HG02885 (cell line): ENCODE measurements around the gene C4BPA.

Experiments used
- ATAC-seq: cut with Tn5 transposase; IDR thresholded peaks from one replicate; pipeline ENCODE4 v1.9.1; 2021; ENCODE audit warnings: mild to moderate bottlenecking; ENCODE audit not compliant: unreplicated experiment, poor library complexity

The C4BPA gene

GRCh38 chr1:207102659-207103058, 1.4 kb upstream of the C4BPA start:
- ATAC-seq: no peak

GRCh38 chr1:207109004-207109403, 5.0 kb downstream of the C4BPA start:
- ATAC-seq: no peak

GRCh38 chr1:207112616-207113296, 8.7 kb downstream of the C4BPA start:
- no peak for ATAC-seq

- ATAC-seq: no peak
Measured at GRCh38 chr1:207115269-207115668, 11.2 kb downstream of the C4BPA start.

GRCh38 chr1:207124389-207124788, 20.4 kb downstream of the C4BPA start:
- ATAC-seq: no peak

- ATAC-seq: no peak
Measured at GRCh38 chr1:207128336-207128921, 24.4 kb downstream of the C4BPA start.

- ATAC-seq: no peak
Measured at GRCh38 chr1:207129053-207129452, 25.0 kb downstream of the C4BPA start.

GRCh38 chr1:207130252-207131036, 26.4 kb downstream of the C4BPA start:
- ATAC-seq: no peak

- ATAC-seq: no peak
Measured at GRCh38 chr1:207131163-207131562, 27.1 kb downstream of the C4BPA start.

GRCh38 chr1:207134581-207134980, 30.5 kb downstream of the C4BPA start:
- no peak for ATAC-seq

GRCh38 chr1:207139616-207140015, 35.6 kb downstream of the C4BPA start:
- ATAC-seq: no peak

GRCh38 chr1:207140536-207140935, 36.5 kb downstream of the C4BPA start:
- no peak for ATAC-seq

GRCh38 chr1:207145401-207146058, 41.5 kb downstream of the C4BPA start:
- ATAC-seq: no peak

GRCh38 chr1:207151920-207152319, 47.9 kb downstream of the C4BPA start:
- ATAC-seq: no peak

GRCh38 chr1:207152792-207153468, 48.9 kb downstream of the C4BPA start:
- no peak for ATAC-seq

GRCh38 chr1:207155028-207155427, 51.0 kb downstream of the C4BPA start:
- ATAC-seq: no peak

GRCh38 chr1:207156095-207156494, 52.1 kb downstream of the C4BPA start:
- no peak for ATAC-seq

GRCh38 chr1:207156826-207157225, 52.8 kb downstream of the C4BPA start:
- no peak for ATAC-seq

- no peak for ATAC-seq
Measured at GRCh38 chr1:207164086-207164485, 60.1 kb downstream of the C4BPA start.

- no peak for ATAC-seq
Measured at GRCh38 chr1:207172321-207172720, 68.3 kb downstream of the C4BPA start.
